ENCODE results near the gene RUSC2. TPM values are rescaled to one million over a fixed set of nuclear protein-coding genes. Genes with fewer than 3 reads are reported as not detected.
"Not testable (repeated sequence)": the region's sequence is repeated elsewhere in the genome, so short reads cannot be mapped to it uniquely, and the experiment has no call there.

The RUSC2 gene
- total RNA-seq, 4 donors from 2014 or later = 48.0 to 91.2 (median 73.8) TPM

GRCh38 chr9:35490155-35490909 is 421 bp downstream of the RUSC2 start:
- no peaks in the 10 kb centered on the region for H3K36me3 ChIP-seq
- H3K27ac ChIP-seq (replicated peaks in 1 of 4) = peak overlapping the region; percentile 97 to 99 (median 98)
- intact Hi-C loops (cut with DNase I) = no loop called here
- peak overlapping the region; percentile 72 to 94 (median 86) for H3K4me3 ChIP-seq
- 12% methylated on average over 37 of the region's 44 CpGs for WGBS
- H3K4me1 ChIP-seq = peaks cover 24 to 42% (median 33%) of the 10 kb centered on the region in 4 donors
- DNase-seq (ENCODE audit: extremely low spot score) = peak; percentile 92
- no peaks in the 10 kb centered on the region for H3K27me3 ChIP-seq
- TF ChIP-seq EP300 (IDR thresholded peaks at IDR 0.05) = no peak
- no peaks in the 10 kb centered on the region for H3K9me3 ChIP-seq

- H3K4me3 ChIP-seq = peak overlapping the region; percentile 72 to 94 (median 86)
- WGBS = 28% methylated on average over 12 of the region's 12 CpGs
- H3K4me1 ChIP-seq = peaks cover 24 to 45% (median 38%) of the 10 kb centered on the region in 4 donors
- peaks cover 0 to 2% (median 0%) of the 10 kb centered on the region in 4 donors for H3K36me3 ChIP-seq
- TF ChIP-seq POLR2A (IDR thresholded peaks at IDR 0.05; ENCODE audit: low read depth) = no peak
- peak in 1 of 2 donors; percentile 8 for TF ChIP-seq POLR2AphosphoS5 (IDR thresholded peaks at IDR 0.05)
- H3K27me3 ChIP-seq = no peaks in the 10 kb centered on the region
- no peaks in the 10 kb centered on the region for H3K9me3 ChIP-seq
- DNase-seq (ENCODE audit: extremely low spot score) = no peak
- peak overlapping the region; percentile 97 to 99 (median 98) for H3K27ac ChIP-seq (replicated peaks in 1 of 4)
- intact Hi-C loops (cut with DNase I) = no loop called here
Observed at GRCh38 chr9:35490910-35491465, 1.1 kb downstream of the RUSC2 start.

- 96% methylated on average over 1 of the region's 1 CpG for WGBS
- peak overlapping the region; percentile 97 to 99 (median 98) for H3K27ac ChIP-seq (replicated peaks in 1 of 4)
Observed at GRCh38 chr9:35493119-35493518, 3.2 kb downstream of the RUSC2 start.

GRCh38 chr9:35495984-35496383 is 6.1 kb downstream of the RUSC2 start:
- Histone ChIP-seq H3K9me3 (no peaks in the 10 kb centered on the region), H3K4me3 (no peak overlapping the region), H3K36me3 (peaks cover 0 to 11% (median 2%) of the 10 kb centered on the region in 4 donors), H3K4me1 (peaks cover 39 to 75% (median 66%) of the 10 kb centered on the region in 4 donors), H3K27ac (replicated peaks in 1 of 4) (peak overlapping the region in 2 of 4 donors; percentile 3 to 35), H3K27me3 (no peaks in the 10 kb centered on the region)
- 83% methylated on average over 10 of the region's 10 CpGs for WGBS
- intact Hi-C loops (cut with DNase I) = no loop called here
- DNase-seq (ENCODE audit: extremely low spot score) = no peak
- TF ChIP-seq EP300 (IDR thresholded peaks at IDR 0.05) (no peak), POLR2AphosphoS5 (IDR thresholded peaks at IDR 0.05) (no peak), CTCF (IDR thresholded peaks at IDR 0.05) (no peak), POLR2A (IDR thresholded peaks at IDR 0.05; ENCODE audit: low read depth) (no peak)

More at GRCh38 chr9:35493119-35493518, 3.2 kb downstream of the RUSC2 start:
- intact Hi-C loops (cut with DNase I); H3K27me3 ChIP-seq; H3K9me3 ChIP-seq; DNase-seq (ENCODE audit: extremely low spot score): not testable (repeated sequence)
- H3K4me3 ChIP-seq = peak overlapping the region in 1 of 4 donors; percentile 89
- peaks cover 31 to 63% (median 53%) of the 10 kb centered on the region in 4 donors for H3K4me1 ChIP-seq
- peaks cover 0 to 11% (median 2%) of the 10 kb centered on the region in 4 donors for H3K36me3 ChIP-seq

GRCh38 chr9:35498245-35498644 is 8.3 kb downstream of the RUSC2 start:
- H3K4me3 ChIP-seq; H3K9me3 ChIP-seq; H3K27me3 ChIP-seq; intact Hi-C loops (cut with DNase I); DNase-seq (ENCODE audit: extremely low spot score): not testable (repeated sequence)
- H3K27ac ChIP-seq (replicated peaks in 1 of 4) = peak overlapping the region; percentile 48 to 64 (median 58)
- WGBS = 81% methylated on average over 10 of the region's 10 CpGs
- H3K4me1 ChIP-seq = peaks cover 33 to 70% (median 58%) of the 10 kb centered on the region in 4 donors
- H3K36me3 ChIP-seq = peaks cover 0 to 11% (median 2%) of the 10 kb centered on the region in 4 donors

GRCh38 chr9:35499029-35499700 is 9.3 kb downstream of the RUSC2 start:
- Histone ChIP-seq H3K36me3 (peaks cover 0 to 11% (median 2%) of the 10 kb centered on the region in 4 donors), H3K9me3 (no peaks in the 10 kb centered on the region), H3K4me1 (peaks cover 33 to 70% (median 58%) of the 10 kb centered on the region in 4 donors), H3K27ac (replicated peaks in 1 of 4) (peak overlapping the region; percentile 48 to 64 (median 58)), H3K27me3 (no peaks in the 10 kb centered on the region), H3K4me3 (no peak overlapping the region)
- 80% methylated on average over 2 of the region's 2 CpGs for WGBS
- DNase-seq (ENCODE audit: extremely low spot score) = no peak
- TF ChIP-seq POLR2AphosphoS5 (IDR thresholded peaks at IDR 0.05) (no peak), CTCF (IDR thresholded peaks at IDR 0.05) (no peak), EP300 (IDR thresholded peaks at IDR 0.05) (no peak), POLR2A (IDR thresholded peaks at IDR 0.05; ENCODE audit: low read depth) (no peak)
- intact Hi-C loops (cut with DNase I) = no loop called here
